ENCODE results near the gene DNAJC12. TPM values are rescaled to one million over a fixed set of nuclear protein-coding genes. Genes with fewer than 3 reads are reported as not detected.

The DNAJC12 gene
- total and polyA plus RNA-seq, 2 of the 8 experiments (the other 6 are each of a cell fraction or from before 2014, with no cell fraction given): 0.86 to 4.2 TPM

- TF ChIP-seq CHD7 (IDR thresholded peaks at IDR 0.05; ENCODE audit: insufficient replicate concordance, low read length): no peak
- no peak for TF ChIP-seq CEBPB (IDR thresholded peaks at IDR 0.05; ENCODE audit: low read depth, low read length)
- TF ChIP-seq SIN3A (conservative IDR thresholded peaks at IDR 0.05 in 1 of 2, IDR thresholded peaks at IDR 0.05 in 1 of 2; ENCODE audit: low read depth in 1 of 2, low read length in 2 of 2): no peak
- no peak for TF ChIP-seq TBP (IDR thresholded peaks at IDR 0.05; ENCODE audit: low read depth, low read length)
- TF ChIP-seq KDM4A (IDR thresholded peaks at IDR 0.05; ENCODE audit: low read depth, low read length, severe bottlenecking): no peak
- TF ChIP-seq EGR1 (IDR thresholded peaks at IDR 0.05; ENCODE audit: borderline replicate concordance, low read depth, low read length): no peak
- no peak for TF ChIP-seq SUZ12 (IDR thresholded peaks at IDR 0.05; ENCODE audit: low read length)
Observed at GRCh38 chr10:67875340-67876238, 37.6 kb upstream of the DNAJC12 start (continued).
